ENCODE results near the gene CLDN6. TPM values are rescaled to one million over a fixed set of nuclear protein-coding genes. Genes with fewer than 3 reads are reported as not detected.

Gene CLDN6, protein sequence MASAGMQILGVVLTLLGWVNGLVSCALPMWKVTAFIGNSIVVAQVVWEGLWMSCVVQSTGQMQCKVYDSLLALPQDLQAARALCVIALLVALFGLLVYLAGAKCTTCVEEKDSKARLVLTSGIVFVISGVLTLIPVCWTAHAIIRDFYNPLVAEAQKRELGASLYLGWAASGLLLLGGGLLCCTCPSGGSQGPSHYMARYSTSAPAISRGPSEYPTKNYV
- total RNA-seq, result not detected

DNA sequence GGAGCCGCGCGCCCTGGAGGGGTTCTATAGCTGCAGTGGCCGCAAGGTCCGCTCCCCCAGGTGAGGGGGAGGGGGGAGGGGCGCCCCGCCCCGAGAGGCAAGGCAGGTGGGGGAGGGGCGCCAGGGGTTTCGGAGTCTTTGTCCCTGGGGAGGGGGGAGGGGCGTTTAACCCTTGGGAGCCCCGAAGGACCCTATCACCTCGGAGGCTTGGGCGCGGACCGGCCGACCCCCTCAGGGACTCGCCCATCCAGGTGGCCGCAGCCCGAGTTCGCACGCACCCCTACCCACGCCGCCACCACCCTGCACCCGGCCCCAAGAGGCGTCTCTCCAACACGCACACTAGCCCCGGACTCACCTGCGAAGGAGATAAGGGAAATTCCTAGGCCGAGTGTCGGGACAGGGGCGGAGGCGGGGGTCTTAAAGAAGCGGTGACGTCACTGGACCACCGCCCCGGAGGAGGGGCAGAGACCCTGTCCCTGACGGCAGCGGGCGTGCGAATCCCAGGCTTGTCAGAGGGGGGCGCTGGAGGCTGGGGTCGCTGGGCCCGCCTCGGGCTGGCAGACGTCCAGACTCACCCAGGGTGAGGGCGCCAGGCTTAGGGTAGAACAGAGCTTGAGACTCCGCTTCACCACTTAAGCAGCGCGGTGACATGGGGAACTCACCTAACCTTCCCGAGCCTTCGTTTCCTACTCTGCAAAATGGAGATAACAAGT is at the start of gene CLDN6:
Gene CLDN6, minus strand, starts transcription at position 390 of the 713 bp plus-strand sequence. CDS start 2,162 bp downstream, outside the sequence.
- Mint-ChIP-seq H3K27ac (no peak within 1 kb of the TSS), H3K4me1 (peaks cover 31% of the 10 kb centered on the region), H3K4me3 (no peak within 1 kb of the TSS), H3K36me3 (ENCODE audit: low read depth) (peaks cover 9% of the 10 kb centered on the region), H3K27me3 (peaks cover 18% of the 10 kb centered on the region), H3K9me3 (no peaks in the 10 kb centered on the region)
- POLR2A ChIA-PET, result interaction anchor here (1.6 kb wide), 1 partner anchor 10 kb away, joined by 4 read pairs; no protein-coding TSS in a partner anchor
- peak; percentile 30 for DNase-seq
- CTCF ChIA-PET, result interaction anchor here (2.8 to 9.9 kb wide), 3 partner anchors 14 to 111 kb away, joined by 14 to 97 read pairs (median 72); no protein-coding TSS in a partner anchor

DNA sequence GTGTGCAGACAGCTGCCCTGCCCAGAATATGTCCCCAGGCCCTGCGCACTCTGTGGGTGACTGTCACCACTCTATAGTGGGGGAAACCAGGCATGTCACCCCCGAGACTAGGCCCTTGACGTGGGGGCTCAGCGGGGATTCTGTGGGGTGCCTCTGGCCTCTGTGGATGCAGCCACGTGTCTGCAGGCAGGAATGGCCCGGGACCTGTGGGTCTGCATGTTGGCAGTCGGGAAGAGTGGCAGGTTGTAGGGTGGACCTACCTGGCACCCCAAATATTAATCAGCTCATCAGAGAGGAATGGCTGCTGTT is 48.4 kb upstream of the CLDN6 start:
- no peak for DNase-seq
- Mint-ChIP-seq H3K4me3 (peak overlapping the region; percentile 100), H3K36me3 (ENCODE audit: low read depth) (peaks cover 64% of the 10 kb centered on the region), H3K4me1 (peaks cover 71% of the 10 kb centered on the region), H3K27ac (peak overlapping the region; percentile 99), H3K27me3 (no peaks in the 10 kb centered on the region), H3K9me3 (no peaks in the 10 kb centered on the region)
- ChIA-PET POLR2A (interaction anchor here (1.0 to 8.3 kb wide), 11 partner anchors 8 to 92 kb away, joined by 3 to 187 read pairs (median 10); partner anchors contain the start of genes MMP25 and ZNF213), CTCF (interaction anchor here (1.0 to 4.7 kb wide), 4 partner anchors 8 to 63 kb away, joined by 3 to 44 read pairs (median 5); no protein-coding TSS in a partner anchor)

DNA sequence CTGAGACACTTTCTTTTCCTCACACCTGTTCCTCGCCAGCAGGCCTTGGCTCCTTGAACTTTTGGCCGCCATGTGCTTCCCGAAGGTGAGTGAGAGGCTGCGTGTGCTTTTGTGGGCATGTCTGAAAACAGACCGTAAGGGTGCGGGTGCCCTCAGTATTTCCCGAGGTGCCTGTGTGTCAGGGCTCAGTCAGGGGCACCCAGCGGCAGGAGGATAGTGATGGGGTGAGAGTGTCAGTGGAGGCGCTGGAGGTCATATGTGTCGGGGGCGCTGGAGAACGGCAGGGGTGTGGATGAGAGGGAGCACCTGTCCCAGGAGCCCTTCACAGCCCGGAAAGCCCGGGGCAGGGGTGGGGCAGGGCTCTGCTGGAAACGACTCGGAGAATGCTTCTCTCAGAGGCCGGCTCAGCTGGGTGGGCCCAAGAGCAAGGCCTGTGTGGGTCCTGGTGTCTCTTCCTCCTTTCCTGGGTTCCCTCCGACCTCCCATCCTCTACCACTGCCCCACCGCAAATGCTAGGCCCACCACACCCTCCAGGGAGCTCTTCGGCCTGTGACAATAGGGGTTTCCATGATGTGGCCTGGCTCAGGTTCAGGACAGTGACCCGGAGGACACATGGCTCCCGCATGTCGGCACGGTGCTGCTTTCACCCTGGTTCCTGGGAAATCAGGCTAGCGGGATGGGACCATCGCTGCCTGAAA is 47.9 kb upstream of the CLDN6 start:
- ChIA-PET CTCF (interaction anchor here (0.6 to 4.7 kb wide), 8 partner anchors 9 to 63 kb away, joined by 3 to 44 read pairs (median 4); partner anchors contain the start of genes HCFC1R1 and THOC6), POLR2A (interaction anchor here (0.8 to 8.3 kb wide), 21 partner anchors 8 to 92 kb away, joined by 3 to 187 read pairs (median 5); partner anchors contain the start of genes HCFC1R1, MMP25, PKMYT1 and TNFRSF12A)
- H3K27me3 Mint-ChIP-seq, result no peaks in the 10 kb centered on the region
- no peaks in the 10 kb centered on the region for H3K9me3 Mint-ChIP-seq
- H3K27ac Mint-ChIP-seq, result peak overlapping the region; percentile 99
- no peak for DNase-seq
- peaks cover 64% of the 10 kb centered on the region for H3K36me3 Mint-ChIP-seq (ENCODE audit: low read depth)
- peak overlapping the region; percentile 100 for H3K4me3 Mint-ChIP-seq
- peaks cover 68% of the 10 kb centered on the region for H3K4me1 Mint-ChIP-seq

DNA sequence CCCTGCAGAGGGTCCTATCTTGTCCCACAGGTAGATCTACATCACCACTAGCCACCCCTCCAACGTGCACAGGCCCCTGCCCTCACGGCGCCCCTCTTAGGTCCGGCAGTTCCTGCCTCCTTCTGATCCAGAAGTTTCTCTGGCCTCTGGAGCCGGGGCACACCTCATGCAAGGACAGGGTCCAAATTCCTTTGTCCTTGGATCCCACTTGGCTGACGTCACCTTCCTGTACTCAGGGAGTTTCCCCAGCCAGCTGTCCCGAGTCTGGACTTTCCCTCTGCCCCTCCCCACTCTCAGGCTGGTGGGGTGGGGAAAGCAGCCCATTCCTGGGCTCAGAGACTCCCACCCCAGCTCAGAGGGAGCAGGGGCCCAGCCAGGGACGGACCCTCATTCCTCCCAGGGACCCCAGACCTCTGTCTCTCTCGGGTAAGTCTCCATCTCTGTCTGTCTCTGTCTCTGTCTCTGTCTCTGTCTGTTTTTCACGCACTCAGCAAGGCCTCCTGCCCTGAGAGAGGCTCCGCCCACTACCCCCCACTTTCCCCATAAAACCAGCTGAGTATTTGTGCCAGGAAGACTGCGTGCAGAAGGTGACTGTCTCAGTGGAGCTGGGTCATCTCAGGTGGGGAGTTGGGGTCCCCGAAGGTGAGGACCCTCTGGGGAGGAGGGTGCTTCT is 47.2 kb upstream of the CLDN6 start, which contains the start of gene IL32:
Gene IL32, plus strand, starts transcription at position 572 of the 673 bp plus-strand sequence. CDS start 172 bp downstream, outside the sequence.
- H3K27ac Mint-ChIP-seq, result peak within 1 kb of the TSS; percentile 99
- peak within 1 kb of the TSS; percentile 100 for H3K4me3 Mint-ChIP-seq
- H3K36me3 Mint-ChIP-seq (ENCODE audit: low read depth), result peaks cover 66% of the 10 kb centered on the region
- peaks cover 68% of the 10 kb centered on the region for H3K4me1 Mint-ChIP-seq
- POLR2A ChIA-PET, result interaction anchor here (0.6 to 8.3 kb wide), 24 partner anchors 8 to 93 kb away, joined by 3 to 187 read pairs (median 5); partner anchors contain the start of genes HCFC1R1, MMP25, PKMYT1 and TNFRSF12A
- DNase-seq, result peak; percentile 80
- CTCF ChIA-PET, result interaction anchor here (0.6 to 4.7 kb wide), 9 partner anchors 9 to 69 kb away, joined by 3 to 44 read pairs (median 4); partner anchors contain the start of genes HCFC1R1, THOC6 and ZNF213
- no peaks in the 10 kb centered on the region for H3K27me3 Mint-ChIP-seq
- H3K9me3 Mint-ChIP-seq, result no peaks in the 10 kb centered on the region

DNA sequence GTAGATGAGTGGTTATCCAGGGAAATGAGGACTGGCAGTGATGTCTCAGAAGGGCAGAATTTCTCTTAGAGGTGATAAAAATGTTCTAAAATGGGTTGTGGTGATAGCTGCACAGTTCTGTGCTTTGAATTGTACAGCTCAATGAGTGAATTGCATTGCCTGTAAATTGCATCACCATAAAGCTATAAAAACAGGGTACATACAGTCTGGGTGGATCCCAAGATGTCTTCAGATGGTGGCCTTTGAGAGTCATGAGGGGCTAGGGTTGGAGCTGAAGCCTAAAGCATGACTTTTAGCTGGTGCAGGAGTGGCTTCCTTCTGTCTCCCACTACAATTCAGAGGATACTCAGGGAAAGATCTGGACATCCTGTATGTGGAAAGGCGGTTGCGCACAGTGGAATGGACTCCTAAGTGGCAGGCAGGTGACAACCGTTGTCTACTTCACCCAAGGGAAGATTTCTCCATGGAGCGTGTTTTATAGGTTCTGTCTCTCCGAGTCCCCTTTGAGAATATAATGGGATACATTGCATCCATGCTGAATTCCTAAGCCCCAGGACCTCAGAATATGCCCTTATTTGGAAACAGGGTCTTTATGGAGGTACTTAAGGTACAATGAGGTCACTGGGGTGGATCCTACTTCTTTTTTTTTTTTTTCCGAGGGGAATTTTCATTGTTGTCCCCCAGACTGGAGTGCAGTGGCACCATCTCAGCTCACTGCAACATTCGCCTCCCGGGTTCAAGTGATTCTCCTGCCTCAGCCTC is 45.8 kb upstream of the CLDN6 start:
- H3K9me3 Mint-ChIP-seq, result no peaks in the 10 kb centered on the region
- no peak for DNase-seq
- peaks cover 63% of the 10 kb centered on the region for H3K36me3 Mint-ChIP-seq (ENCODE audit: low read depth)
- H3K27me3 Mint-ChIP-seq, result no peaks in the 10 kb centered on the region
- peak overlapping the region; percentile 45 for H3K4me3 Mint-ChIP-seq
- peak overlapping the region; percentile 99 for H3K27ac Mint-ChIP-seq
- ChIA-PET POLR2A (interaction anchor here (0.9 to 8.3 kb wide), 13 partner anchors 12 to 101 kb away, joined by 3 to 187 read pairs (median 8); partner anchors contain the start of genes MMP25, PKMYT1 and ZNF213), CTCF (interaction anchor here (0.8 to 4.7 kb wide), 8 partner anchors 13 to 70 kb away, joined by 3 to 44 read pairs (median 4); partner anchors contain the start of gene ZNF213)
- peaks cover 63% of the 10 kb centered on the region for H3K4me1 Mint-ChIP-seq

DNA sequence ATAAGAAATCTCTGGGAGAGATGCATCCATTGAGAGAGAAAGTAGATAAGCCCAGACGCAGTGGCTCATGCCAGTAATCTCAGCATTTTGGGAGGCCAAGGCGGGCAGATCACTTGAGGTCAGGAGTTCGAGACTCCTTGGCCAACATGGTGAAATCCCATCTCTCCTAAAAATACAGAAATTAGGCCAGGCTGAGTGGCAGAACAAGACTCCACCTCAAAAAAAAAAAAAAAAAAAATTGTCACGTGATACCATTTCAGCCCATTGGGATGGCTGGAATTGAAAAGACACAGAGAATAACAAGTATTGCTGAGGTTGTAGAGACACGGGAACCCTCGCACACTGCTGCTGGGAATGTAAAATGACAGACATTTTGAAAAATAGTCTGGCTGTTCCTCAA is 44.6 kb upstream of the CLDN6 start:
- H3K27me3 Mint-ChIP-seq, result no peaks in the 10 kb centered on the region
- H3K4me3 Mint-ChIP-seq, result no peak overlapping the region
- no peak overlapping the region for H3K27ac Mint-ChIP-seq
- H3K4me1 Mint-ChIP-seq, result peaks cover 57% of the 10 kb centered on the region
- ChIA-PET CTCF (interaction anchor here (1.3 to 4.7 kb wide), 2 partner anchors 30 to 67 kb away, joined by 4 to 44 read pairs; no protein-coding TSS in a partner anchor), POLR2A (interaction anchor here (1.1 to 8.3 kb wide), 6 partner anchors 8 to 72 kb away, joined by 3 to 187 read pairs (median 36); partner anchors contain the start of genes MMP25 and ZNF213)
- peaks cover 58% of the 10 kb centered on the region for H3K36me3 Mint-ChIP-seq (ENCODE audit: low read depth)
- H3K9me3 Mint-ChIP-seq, result no peaks in the 10 kb centered on the region
- DNase-seq, result no peak

DNA sequence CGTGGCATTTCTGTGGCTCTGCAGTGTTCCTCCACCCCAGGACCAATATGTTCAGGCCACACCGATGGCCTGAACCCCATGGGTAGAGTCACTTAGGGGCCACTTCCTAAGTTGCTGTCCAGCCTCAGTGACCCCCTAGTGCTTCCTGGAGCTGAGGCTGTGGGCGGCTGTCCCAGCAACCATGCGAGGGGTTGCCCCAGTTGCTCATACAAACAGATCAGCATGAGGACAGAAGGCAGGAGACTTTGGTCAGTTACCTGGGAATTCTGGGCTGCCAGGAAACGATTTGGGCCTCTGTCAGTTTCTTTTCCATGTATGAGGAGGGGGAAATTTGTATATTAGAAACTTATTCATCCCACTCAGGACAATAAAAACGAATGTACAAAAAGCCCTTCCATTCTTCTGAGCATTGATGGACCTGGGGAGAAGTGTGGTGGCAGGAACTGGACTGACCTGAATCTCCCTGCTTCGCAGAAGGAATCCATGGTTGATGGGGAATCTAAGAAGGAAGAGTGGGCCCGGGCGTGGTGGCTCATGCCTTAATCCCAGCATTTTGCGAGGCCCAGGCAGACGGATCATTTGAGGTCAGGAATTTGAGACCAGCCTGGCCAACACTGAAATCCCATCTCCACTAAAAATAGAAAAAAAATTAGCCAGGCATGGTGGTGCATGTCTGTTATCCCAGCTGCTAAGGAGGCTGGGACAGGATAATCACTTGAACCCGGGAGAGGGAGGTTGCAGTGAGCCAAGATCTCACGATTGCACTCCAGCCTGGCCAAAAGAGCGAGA is 42.5 kb upstream of the CLDN6 start:
- H3K4me1 Mint-ChIP-seq, result peaks cover 75% of the 10 kb centered on the region
- H3K4me3 Mint-ChIP-seq, result peak overlapping the region; percentile 79
- POLR2A ChIA-PET, result interaction anchor here (1.0 to 6.1 kb wide), 6 partner anchors 9 to 74 kb away, joined by 3 to 96 read pairs (median 18); partner anchors contain the start of gene ZNF213
- peak overlapping the region; percentile 86 for H3K27ac Mint-ChIP-seq
- H3K27me3 Mint-ChIP-seq, result no peaks in the 10 kb centered on the region
- no peak for DNase-seq
- peaks cover 55% of the 10 kb centered on the region for H3K36me3 Mint-ChIP-seq (ENCODE audit: low read depth)
- CTCF ChIA-PET, result interaction anchor here (1.1 to 6.3 kb wide), 13 partner anchors 13 to 109 kb away, joined by 3 to 177 read pairs (median 16); partner anchors contain the start of gene ZNF213
- H3K9me3 Mint-ChIP-seq, result no peaks in the 10 kb centered on the region

DNA sequence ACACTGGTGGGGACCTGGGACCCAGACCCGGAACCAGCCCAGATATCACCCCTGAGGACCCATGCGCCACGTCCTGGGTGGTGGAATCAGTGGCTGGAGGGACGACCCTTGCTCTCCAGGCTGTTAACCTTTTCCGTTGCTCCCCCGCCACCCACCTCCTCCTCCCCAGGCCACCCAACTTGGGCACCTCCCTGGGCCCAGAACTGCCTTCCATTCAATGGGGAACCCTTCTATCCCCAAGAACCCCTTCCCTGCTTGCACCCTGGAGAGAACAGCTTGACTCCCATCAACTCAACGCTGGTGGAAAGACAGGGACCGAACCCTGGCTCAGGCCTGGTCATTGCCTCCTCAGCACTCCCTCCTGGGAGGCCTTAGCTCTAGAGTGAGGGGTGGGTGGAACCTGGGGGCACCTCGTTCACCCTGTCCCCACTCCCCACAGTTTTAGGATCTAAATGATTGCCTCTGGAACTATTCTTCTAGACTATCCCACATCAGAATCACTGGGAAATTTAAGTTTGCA is 41.8 kb upstream of the CLDN6 start:
- Mint-ChIP-seq H3K4me3 (peak overlapping the region; percentile 79), H3K4me1 (peaks cover 75% of the 10 kb centered on the region), H3K27me3 (no peaks in the 10 kb centered on the region), H3K27ac (peak overlapping the region; percentile 86), H3K36me3 (ENCODE audit: low read depth) (peaks cover 58% of the 10 kb centered on the region), H3K9me3 (no peaks in the 10 kb centered on the region)
- ChIA-PET POLR2A (interaction anchor here (0.7 to 6.1 kb wide), 10 partner anchors 10 to 75 kb away, joined by 3 to 96 read pairs (median 13); partner anchors contain the start of genes ZNF213 and ZSCAN10), CTCF (interaction anchor here (0.6 to 6.3 kb wide), 17 partner anchors 12 to 139 kb away, joined by 3 to 177 read pairs (median 7); partner anchors contain the start of gene ZNF213)
- DNase-seq, result no peak

DNA sequence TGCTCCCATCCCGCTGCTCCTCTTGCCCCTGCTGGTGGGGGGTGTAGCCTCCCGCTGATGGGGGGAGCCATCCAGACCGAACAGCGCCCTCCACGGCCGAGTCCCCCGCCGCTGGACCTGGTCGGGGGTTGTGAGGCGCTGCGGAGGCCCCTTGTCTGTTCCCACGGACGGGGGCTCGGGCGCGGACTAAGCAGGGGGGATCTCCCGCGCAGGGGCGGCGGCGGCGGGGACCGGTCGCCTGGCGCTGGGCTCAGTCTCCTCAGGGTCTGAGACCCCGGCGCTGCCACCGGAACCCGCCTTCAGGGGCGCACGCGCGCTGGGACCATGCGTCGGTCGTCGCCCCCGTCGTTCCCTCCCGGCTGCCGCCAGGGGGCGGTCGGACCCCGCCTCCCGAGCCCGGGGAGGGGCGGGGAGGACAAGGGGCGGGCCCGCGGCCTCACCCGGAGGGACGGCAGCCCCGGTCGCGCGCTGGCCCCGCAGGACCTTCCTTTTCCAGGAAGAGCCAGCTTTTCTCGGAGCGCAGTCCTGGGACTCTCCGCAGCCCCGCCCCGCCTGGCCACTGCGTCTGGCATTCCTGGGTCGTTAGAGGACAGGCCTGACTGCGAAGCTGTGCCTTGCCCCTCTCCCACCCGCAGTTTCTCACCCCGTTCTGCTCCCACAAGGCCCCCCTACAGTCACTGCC is 41.2 kb upstream of the CLDN6 start:
- Mint-ChIP-seq H3K36me3 (ENCODE audit: low read depth) (peaks cover 59% of the 10 kb centered on the region), H3K4me3 (peak overlapping the region; percentile 79), H3K9me3 (no peaks in the 10 kb centered on the region), H3K4me1 (peaks cover 74% of the 10 kb centered on the region), H3K27ac (peak overlapping the region; percentile 95), H3K27me3 (no peaks in the 10 kb centered on the region)
- ChIA-PET POLR2A (interaction anchor here (0.6 to 6.1 kb wide), 26 partner anchors 7 to 99 kb away, joined by 3 to 96 read pairs (median 6); partner anchors contain the start of genes MMP25, TNFRSF12A, ZNF213 and ZSCAN10), CTCF (interaction anchor here (0.6 to 6.3 kb wide), 31 partner anchors 8 to 138 kb away, joined by 3 to 177 read pairs (median 5); partner anchors contain the start of genes HCFC1R1, MMP25, THOC6 and ZNF213)
- DNase-seq, result peak; percentile 90
